ENCODE data around the gene CTCFL.

CTCFL gene

GRCh38 chr20:57448764-57449354 lies 76.1 kb downstream of the CTCFL start:
- DNase-seq (ENCODE audit: low read depth in 2 of 3, low spot score in 1 of 3): no peak
